GM23248 (cell line): ENCODE results near the gene CHST14.

Source experiments
- EZH2 ChIP-seq: fragments of 200-600 bp; sonication (generic); IDR thresholded peaks from 2 replicates; pipeline ENCODE4 v1.6.1; 2018; ENCODE audit warnings: antibody characterized with exemption, mild to moderate bottlenecking; ENCODE audit not compliant: insufficient read depth, poor library complexity, severe bottlenecking
- EZH2phosphoT487 ChIP-seq: fragments of 200-600 bp; sonication (generic); IDR thresholded peaks from 2 replicates; pipeline ENCODE4 v1.6.1; 2018; ENCODE audit warnings: antibody characterized with exemption, moderate library complexity, mild to moderate bottlenecking, low read depth; ENCODE audit not compliant: insufficient read depth

DNA sequence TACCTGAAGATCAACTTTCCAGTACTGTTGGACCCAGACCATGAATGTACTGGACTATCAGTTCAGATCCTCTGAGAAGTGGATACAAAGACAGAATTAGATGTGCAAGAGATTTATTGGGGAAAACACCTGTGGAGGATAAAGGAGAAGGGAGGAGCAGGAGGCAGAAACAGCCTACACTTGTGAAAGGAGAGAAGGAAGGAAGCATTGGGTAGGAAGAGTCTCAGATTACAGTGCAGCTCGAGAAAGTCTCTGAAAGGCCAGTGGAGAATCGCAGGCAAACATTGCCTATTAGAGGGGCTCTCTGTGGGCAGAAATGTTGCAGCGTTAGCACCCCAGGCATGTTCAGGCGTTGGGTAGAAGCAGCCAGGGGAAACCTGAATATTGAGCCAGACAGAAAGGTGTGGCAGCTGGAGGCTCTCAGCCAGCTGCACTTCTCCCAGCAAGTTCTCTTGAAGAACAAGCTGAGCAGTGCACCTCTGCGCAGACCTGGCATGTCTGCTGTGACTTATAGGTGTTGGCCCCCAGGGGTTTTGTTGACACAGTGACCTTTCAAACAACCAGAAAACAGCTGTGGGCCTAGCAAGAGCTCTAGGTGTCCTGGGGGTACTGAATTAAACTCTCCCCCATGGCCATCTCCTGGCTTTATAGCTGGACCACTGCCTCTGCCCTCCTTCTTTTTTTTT is 7.0 kb downstream of the CHST14 start:
- TF ChIP-seq EZH2phosphoT487, result no peak
- TF ChIP-seq EZH2, result no peak
